ENCODE data around the gene SFXN5.

GRCh38 chr2:72936660-72937355 is 134.7 kb downstream of the SFXN5 start:
- TF ChIP-seq EZH2phosphoT487 (IDR thresholded peaks at IDR 0.05; ENCODE audit: insufficient read depth, low read depth) = no peak
- TF ChIP-seq EZH2 (IDR thresholded peaks at IDR 0.05; ENCODE audit: insufficient read depth, poor library complexity, severe bottlenecking) = no peak
